DND-41 (cell line): ENCODE results near the gene EVPLL.

Experiments used
- CTCF ChIP-seq: IDR thresholded peaks from 2 replicates; pipeline ENCODE4 v1.5.1; 2012; ENCODE audit warnings: borderline replicate concordance, low read length, moderate library complexity, mild to moderate bottlenecking; ENCODE audit not compliant: poor library complexity, severe bottlenecking; ENCODE audit errors: extremely low read depth
- EZH2 ChIP-seq: IDR thresholded peaks from 3 replicates; pipeline ENCODE4 v1.6.1; 2012; ENCODE audit warnings: borderline replicate concordance, low read depth, mild to moderate bottlenecking, moderate library complexity, low read length, inconsistent platforms; ENCODE audit not compliant: severe bottlenecking

- TF ChIP-seq CTCF (no peak), EZH2 (no peak)
Measured at GRCh38 chr17:18356624-18357023, 21.0 kb upstream of the EVPLL start.
